ENCODE data around the gene COX17. TPM values are rescaled to one million over a fixed set of nuclear protein-coding genes. Genes with fewer than 3 reads are reported as not detected.

COX17 gene
- total RNA-seq, 4 donors from 2014 or later: 12.8 to 73.0 (median 46.0) TPM

DNA sequence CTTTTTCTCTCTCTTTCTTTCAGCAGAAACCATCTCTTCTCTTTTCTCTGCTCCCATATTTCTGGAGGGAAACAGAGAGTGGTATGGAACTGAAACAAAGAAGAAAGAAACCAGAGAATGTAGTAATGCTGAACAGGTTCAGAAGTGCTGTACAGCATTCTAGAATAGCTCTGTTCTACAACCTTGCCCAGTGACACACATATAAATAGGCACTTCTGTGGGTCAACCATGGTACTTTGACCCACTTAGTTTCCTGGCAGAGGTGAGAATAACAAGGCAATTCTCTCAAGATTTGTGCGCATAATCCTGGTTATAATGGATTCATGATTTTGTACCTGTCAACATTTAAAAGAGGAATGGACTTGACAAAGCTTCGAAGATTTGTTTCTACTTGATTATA is 37.9 kb upstream of the COX17 start:
- Histone ChIP-seq H3K36me3 (peaks cover 0 to 14% of the 10 kb centered on the region in 2 donors), H3K4me3 (replicated peaks in 1 of 3) (no peak overlapping the region), H3K27me3 (no peaks in the 10 kb centered on the region), H3K27ac (no peak overlapping the region), H3K9me3 (no peaks in the 10 kb centered on the region), H3K4me1 (no peaks in the 10 kb centered on the region)
- TF ChIP-seq CTCF (IDR thresholded peaks at IDR 0.05): no peak
- no peak for TF ChIP-seq POLR2A (IDR thresholded peaks at IDR 0.05)
- no peak for DNase-seq
- WGBS, 2 donors: 95 to 98% methylated on average over 2 of the region's 2 CpGs
- intact Hi-C loops (cut with DNase I): no loop called here

- intact Hi-C loops (cut with DNase I): no loop called here
- H3K4me3 ChIP-seq (replicated peaks in 1 of 3): peak overlapping the region in 1 of 3 donors; percentile 73
- TF ChIP-seq CTCF (IDR thresholded peaks at IDR 0.05): no peak
- TF ChIP-seq POLR2A (IDR thresholded peaks at IDR 0.05): no peak
- no peaks in the 10 kb centered on the region for H3K27me3 ChIP-seq
- peaks cover 9 to 20% of the 10 kb centered on the region in 2 donors for H3K4me1 ChIP-seq
- peak overlapping the region in 1 of 3 donors; percentile 52 for H3K27ac ChIP-seq
- H3K36me3 ChIP-seq: no peaks in the 10 kb centered on the region
- DNase-seq: no peak
- 61 to 75% methylated on average over 8 of the region's 8 CpGs for WGBS, 2 donors
- no peaks in the 10 kb centered on the region for H3K9me3 ChIP-seq
Measured at GRCh38 chr3:119703820-119704531, 26.8 kb upstream of the COX17 start.

- 6 to 8% methylated on average over 27 to 48 of the region's 59 CpGs for WGBS, 2 donors
- TF ChIP-seq POLR2A (IDR thresholded peaks at IDR 0.05) (peak in 1 of 2 donors; percentile 80), CTCF (IDR thresholded peaks at IDR 0.05) (no peak)
- DNase-seq: peak; percentile 98
Measured at GRCh38 chr3:119702530-119703527, 25.6 kb upstream of the COX17 start, which contains the start of gene CFAP91. TSS of gene CFAP91 (plus strand) at chr3:119703022. CDS start at chr3:119703099, 77 bp downstream.

GRCh38 chr3:119700920-119701734 is 23.9 kb upstream of the COX17 start:
- no peak for DNase-seq
- no peaks in the 10 kb centered on the region for H3K27me3 ChIP-seq
- H3K36me3 ChIP-seq: no peaks in the 10 kb centered on the region
- no peak overlapping the region for H3K4me3 ChIP-seq (replicated peaks in 1 of 3)
- H3K9me3 ChIP-seq: no peaks in the 10 kb centered on the region
- no peak overlapping the region for H3K27ac ChIP-seq
- H3K4me1 ChIP-seq: peaks cover 4 to 13% of the 10 kb centered on the region in 2 donors
- 89 to 91% methylated on average over 22 of the region's 22 CpGs for whole genome bisulfite sequencing, 2 donors
- no peak for TF ChIP-seq POLR2A (IDR thresholded peaks at IDR 0.05)
- no peak for TF ChIP-seq CTCF (IDR thresholded peaks at IDR 0.05)
- intact Hi-C loops (cut with DNase I): no loop called here

More at GRCh38 chr3:119702530-119703527, 25.6 kb upstream of the COX17 start, which contains the start of gene CFAP91:
- H3K4me3 ChIP-seq (replicated peaks in 1 of 3): peak within 1 kb of the TSS; percentile 54 to 73 (median 72)
- no peaks in the 10 kb centered on the region for H3K9me3 ChIP-seq
- intact Hi-C loops (cut with DNase I): no loop called here
- H3K4me1 ChIP-seq: peaks cover 9 to 20% of the 10 kb centered on the region in 2 donors
- H3K27ac ChIP-seq: peak within 1 kb of the TSS in 2 of 3 donors; percentile 52 to 57
- H3K36me3 ChIP-seq: no peaks in the 10 kb centered on the region
- H3K27me3 ChIP-seq: no peaks in the 10 kb centered on the region
